ENCODE data around the gene MSH5.
"Not testable (repeated sequence)": the region's sequence is repeated elsewhere in the genome, so short reads cannot be mapped to it uniquely, and the experiment has no call there.

Gene MSH5

DNA sequence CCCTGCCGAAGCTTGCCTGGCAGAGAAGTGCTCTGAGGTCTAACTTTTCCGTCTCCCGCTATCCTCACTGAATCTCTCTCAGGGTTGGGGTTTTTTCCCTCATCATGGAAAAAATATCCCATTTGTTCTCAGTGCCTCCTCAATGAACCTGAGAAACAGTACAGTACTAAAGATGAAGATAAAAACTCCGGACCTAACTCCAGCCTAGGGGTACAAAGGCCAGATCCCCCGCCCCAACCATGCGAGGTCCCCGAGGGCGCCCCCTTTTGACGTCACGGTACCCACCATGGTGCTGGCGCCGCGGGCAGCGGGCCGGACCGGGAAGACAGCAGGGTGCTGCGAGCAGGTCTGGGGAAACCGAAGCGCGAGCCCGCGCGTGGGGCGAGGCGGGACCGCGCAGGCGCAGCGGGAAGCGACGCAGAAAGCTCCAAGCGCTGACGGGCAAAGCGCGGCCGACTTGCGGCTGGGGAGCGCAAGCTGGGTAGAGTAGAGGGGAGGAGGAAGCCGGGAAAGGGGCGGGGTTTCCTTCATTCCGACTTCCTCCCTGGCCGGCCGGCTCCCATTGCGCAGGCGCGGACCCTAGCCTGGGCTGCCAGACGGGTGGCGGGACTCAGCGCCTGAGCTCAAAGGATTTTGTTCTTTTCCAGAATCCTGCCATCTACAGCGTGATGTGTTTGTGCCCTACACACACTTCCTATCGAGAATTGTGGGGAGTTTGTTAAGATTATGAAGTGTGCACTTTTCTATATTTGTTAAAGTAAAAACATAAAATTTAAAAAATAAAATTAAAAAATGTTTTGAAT, 66.9 kb downstream of the MSH5 start, which contains the start of gene LSM2:
LSM2 (minus strand) TSS at position 497 of the 803 bp plus-strand sequence; CDS start at position 288, 209 bp downstream.
- TF ChIP-seq, protein P1, sequence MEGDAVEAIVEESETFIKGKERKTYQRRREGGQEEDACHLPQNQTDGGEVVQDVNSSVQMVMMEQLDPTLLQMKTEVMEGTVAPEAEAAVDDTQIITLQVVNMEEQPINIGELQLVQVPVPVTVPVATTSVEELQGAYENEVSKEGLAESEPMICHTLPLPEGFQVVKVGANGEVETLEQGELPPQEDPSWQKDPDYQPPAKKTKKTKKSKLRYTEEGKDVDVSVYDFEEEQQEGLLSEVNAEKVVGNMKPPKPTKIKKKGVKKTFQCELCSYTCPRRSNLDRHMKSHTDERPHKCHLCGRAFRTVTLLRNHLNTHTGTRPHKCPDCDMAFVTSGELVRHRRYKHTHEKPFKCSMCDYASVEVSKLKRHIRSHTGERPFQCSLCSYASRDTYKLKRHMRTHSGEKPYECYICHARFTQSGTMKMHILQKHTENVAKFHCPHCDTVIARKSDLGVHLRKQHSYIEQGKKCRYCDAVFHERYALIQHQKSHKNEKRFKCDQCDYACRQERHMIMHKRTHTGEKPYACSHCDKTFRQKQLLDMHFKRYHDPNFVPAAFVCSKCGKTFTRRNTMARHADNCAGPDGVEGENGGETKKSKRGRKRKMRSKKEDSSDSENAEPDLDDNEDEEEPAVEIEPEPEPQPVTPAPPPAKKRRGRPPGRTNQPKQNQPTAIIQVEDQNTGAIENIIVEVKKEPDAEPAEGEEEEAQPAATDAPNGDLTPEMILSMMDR (IDR thresholded peaks at IDR 0.05; ENCODE audit: low read length, missing control alignments) = no peak
- DNase-seq (ENCODE audit: low read depth) = peak; percentile 98
- H3K4me3 ChIP-seq (replicated peaks; ENCODE audit: low read depth, low read length) = peak within 1 kb of the TSS; percentile 77

DNA sequence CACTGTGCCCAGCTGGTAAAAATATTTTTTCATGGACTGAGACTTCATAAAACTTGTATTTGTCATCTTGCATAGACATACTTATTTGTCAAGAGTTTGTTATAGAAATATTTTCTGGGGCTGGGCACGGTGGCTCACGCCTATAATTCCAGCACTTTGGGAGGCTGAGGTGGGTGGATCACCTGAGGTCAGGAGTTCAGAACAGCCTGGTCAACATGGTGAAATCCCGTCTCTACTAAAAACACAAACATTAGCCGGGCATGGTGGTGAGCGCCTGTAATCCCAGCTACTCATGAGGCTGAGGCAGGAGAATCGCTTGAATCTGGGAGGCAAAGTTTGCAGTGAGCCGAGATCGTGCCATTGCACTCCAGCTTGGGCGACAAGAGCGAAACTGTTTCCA, 68.8 kb downstream of the MSH5 start:
- DNase-seq (ENCODE audit: low read depth); H3K4me3 ChIP-seq (replicated peaks; ENCODE audit: low read depth, low read length): not testable (repeated sequence)

DNA sequence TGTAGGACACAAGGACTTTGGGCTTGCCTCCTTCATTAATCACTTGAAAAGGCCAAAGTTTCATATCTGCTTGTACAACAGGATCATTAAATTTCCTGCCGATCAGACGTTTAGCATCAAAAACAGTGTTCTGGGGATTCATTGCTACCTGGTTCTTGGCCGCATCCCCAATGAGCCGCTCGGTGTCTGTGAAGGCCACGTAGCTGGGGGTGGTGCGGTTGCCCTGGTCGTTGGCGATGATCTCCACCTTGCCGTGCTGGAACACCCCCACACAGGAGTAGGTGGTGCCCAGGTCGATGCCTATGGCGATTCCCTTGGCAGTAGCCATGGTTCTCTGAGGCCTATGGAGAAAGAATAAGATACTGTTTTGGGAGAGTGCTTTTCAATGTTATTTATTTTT, 71.8 kb downstream of the MSH5 start:
- no peak for DNase-seq (ENCODE audit: low read depth)
- no peak overlapping the region for H3K4me3 ChIP-seq (replicated peaks; ENCODE audit: low read depth, low read length)
- TF ChIP-seq, protein P1 (IDR thresholded peaks at IDR 0.05; ENCODE audit: low read length, missing control alignments) = no peak
